ENCODE results near the gene CEP164. TPM values are rescaled to one million over a fixed set of nuclear protein-coding genes. Genes with fewer than 3 reads are reported as not detected.

Gene CEP164
- total RNA-seq, 1 experiment from 2014 or later: 33.9 TPM

DNA sequence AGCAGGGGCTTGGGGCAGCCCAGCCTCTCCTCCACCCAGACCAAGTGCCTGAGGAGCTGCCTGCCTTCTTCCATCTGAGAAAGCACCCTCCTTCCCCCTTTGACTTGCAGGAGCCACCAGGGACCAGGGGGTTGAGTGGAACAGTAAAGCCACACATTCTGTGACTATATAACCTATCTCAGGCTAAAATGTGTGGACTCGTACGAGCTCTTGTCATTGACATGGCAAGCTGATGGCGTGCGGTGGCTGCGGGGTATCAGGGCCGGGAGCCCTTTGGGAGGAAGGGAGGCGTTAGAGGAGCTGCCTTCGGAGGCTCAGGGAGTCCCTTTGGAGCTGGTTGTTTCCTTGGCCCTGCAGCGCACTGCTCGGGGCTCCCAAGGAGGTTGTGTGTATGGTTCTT lies 84.5 kb downstream of the CEP164 start:
- H3K9me2 ChIP-seq (ENCODE audit: insufficient read depth): no peaks in the 10 kb centered on the region
- H3K27ac ChIP-seq: no peak overlapping the region
- ChIA-PET POLR2A (ENCODE audit: unreplicated experiment) (no interaction called here), CTCF (no interaction called here)
- H3K27me3 ChIP-seq (ENCODE audit: insufficient read depth, low read depth): peaks cover 8% of the 10 kb centered on the region
- H2AFZ ChIP-seq: no peak overlapping the region
- BruUV-seq (replicated peaks): no TSS peak
- H3K79me2 ChIP-seq (ENCODE audit: low read depth): no peaks in the 10 kb centered on the region
- TF ChIP-seq, protein P1, sequence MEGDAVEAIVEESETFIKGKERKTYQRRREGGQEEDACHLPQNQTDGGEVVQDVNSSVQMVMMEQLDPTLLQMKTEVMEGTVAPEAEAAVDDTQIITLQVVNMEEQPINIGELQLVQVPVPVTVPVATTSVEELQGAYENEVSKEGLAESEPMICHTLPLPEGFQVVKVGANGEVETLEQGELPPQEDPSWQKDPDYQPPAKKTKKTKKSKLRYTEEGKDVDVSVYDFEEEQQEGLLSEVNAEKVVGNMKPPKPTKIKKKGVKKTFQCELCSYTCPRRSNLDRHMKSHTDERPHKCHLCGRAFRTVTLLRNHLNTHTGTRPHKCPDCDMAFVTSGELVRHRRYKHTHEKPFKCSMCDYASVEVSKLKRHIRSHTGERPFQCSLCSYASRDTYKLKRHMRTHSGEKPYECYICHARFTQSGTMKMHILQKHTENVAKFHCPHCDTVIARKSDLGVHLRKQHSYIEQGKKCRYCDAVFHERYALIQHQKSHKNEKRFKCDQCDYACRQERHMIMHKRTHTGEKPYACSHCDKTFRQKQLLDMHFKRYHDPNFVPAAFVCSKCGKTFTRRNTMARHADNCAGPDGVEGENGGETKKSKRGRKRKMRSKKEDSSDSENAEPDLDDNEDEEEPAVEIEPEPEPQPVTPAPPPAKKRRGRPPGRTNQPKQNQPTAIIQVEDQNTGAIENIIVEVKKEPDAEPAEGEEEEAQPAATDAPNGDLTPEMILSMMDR (conservative IDR thresholded peaks at IDR 0.05): no peak
- TF ChIP-seq EZH2 (IDR thresholded peaks at IDR 0.05; ENCODE audit: low read depth): no peak
- no peaks in the 10 kb centered on the region for H3F3A ChIP-seq (ENCODE audit: insufficient read depth, low read depth)
- H3K4me2 ChIP-seq: no peak overlapping the region
- no peak for DNase-seq
- no peaks in the 10 kb centered on the region for H3K4me1 ChIP-seq (replicated peaks; ENCODE audit: insufficient read depth)
- intact Hi-C loops (cut with micrococcal nuclease; ENCODE audit: unreplicated experiment): no loop called here
- no peak overlapping the region for H3K4me3 ChIP-seq
- no peaks in the 10 kb centered on the region for H3K9me3 ChIP-seq (ENCODE audit: insufficient read depth, low read depth)
- H3K36me3 ChIP-seq (ENCODE audit: low read depth): no peaks in the 10 kb centered on the region
- H4K20me1 ChIP-seq (ENCODE audit: insufficient read depth): no peaks in the 10 kb centered on the region

DNA sequence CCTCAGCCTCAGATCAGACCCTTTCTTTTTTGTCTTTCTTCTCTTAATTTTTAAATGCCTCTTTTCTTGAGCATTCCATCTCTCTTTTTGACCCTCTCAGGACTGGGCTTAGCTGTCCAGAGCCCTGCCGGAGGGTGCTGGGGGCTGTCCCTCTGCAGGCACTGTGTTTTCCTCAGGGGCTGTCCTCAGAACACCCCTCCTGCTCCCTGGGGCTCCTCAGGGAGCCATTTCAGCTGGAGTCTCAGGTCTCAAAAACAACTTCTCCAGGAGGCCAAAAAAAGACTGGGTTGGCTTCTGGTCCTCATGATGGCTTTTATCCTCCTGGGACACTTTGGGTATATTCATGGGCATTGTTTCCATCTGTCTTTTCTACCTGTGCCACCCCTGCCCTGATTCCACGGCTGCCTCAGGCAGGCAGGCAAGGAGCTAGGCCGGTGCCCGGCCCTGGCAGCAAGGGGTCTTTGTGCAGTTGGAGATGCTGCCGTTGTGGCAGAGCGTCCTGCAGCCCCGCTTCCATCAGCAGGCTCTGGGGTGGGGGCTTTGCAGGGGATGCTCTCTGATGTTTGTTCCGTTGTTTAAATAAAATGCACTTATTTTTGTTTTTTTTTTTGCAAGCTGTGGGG lies 85.1 kb downstream of the CEP164 start:
- H3K9me3 ChIP-seq (ENCODE audit: insufficient read depth, low read depth): no peaks in the 10 kb centered on the region
- H3K4me1 ChIP-seq (replicated peaks; ENCODE audit: insufficient read depth): no peaks in the 10 kb centered on the region
- H3K9me2 ChIP-seq (ENCODE audit: insufficient read depth): no peaks in the 10 kb centered on the region
- H3K27me3 ChIP-seq (ENCODE audit: insufficient read depth, low read depth): peaks cover 14% of the 10 kb centered on the region
- no TSS peak for BruUV-seq (replicated peaks)
- intact Hi-C loops (cut with micrococcal nuclease; ENCODE audit: unreplicated experiment): no loop called here
- no peaks in the 10 kb centered on the region for H3K36me3 ChIP-seq (ENCODE audit: low read depth)
- H4K20me1 ChIP-seq (ENCODE audit: insufficient read depth): no peaks in the 10 kb centered on the region
- ChIA-PET POLR2A (ENCODE audit: unreplicated experiment) (no interaction called here), CTCF (no interaction called here)
- no peak overlapping the region for H2AFZ ChIP-seq
- no peaks in the 10 kb centered on the region for H3K79me2 ChIP-seq (ENCODE audit: low read depth)
- H3K4me3 ChIP-seq: no peak overlapping the region
- no peak for TF ChIP-seq EZH2 (IDR thresholded peaks at IDR 0.05; ENCODE audit: low read depth)
- TF ChIP-seq, protein P1 (conservative IDR thresholded peaks at IDR 0.05): no peak
- H3K27ac ChIP-seq: no peak overlapping the region
- H3K4me2 ChIP-seq: no peak overlapping the region
- no peaks in the 10 kb centered on the region for H3F3A ChIP-seq (ENCODE audit: insufficient read depth, low read depth)
- no peak for DNase-seq

DNA sequence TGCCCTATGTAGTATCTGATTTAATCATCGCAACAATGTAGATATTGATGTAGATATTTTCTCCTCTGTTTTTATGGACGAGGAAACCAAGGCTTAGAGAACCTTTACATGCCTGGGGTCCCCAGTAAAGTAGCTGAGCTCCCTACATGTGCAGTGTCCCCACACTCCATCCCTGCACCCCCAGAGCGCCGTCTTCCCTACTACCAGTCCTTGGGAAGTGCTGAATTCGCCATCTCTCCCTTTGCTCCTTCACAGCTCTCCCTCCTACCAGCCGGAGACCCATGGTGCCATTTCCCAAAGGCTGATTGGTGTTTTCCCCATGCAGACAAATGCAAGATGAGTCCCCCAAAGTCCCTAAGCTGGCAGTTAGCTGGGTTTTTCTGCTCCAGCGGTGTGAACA lies 86.0 kb downstream of the CEP164 start:
- Histone ChIP-seq H3K4me2 (no peak overlapping the region), H3K27me3 (ENCODE audit: insufficient read depth, low read depth) (peaks cover 22% of the 10 kb centered on the region), H3K9me2 (ENCODE audit: insufficient read depth) (no peaks in the 10 kb centered on the region), H3K79me2 (ENCODE audit: low read depth) (no peaks in the 10 kb centered on the region), H3F3A (ENCODE audit: insufficient read depth, low read depth) (no peaks in the 10 kb centered on the region), H3K4me3 (no peak overlapping the region), H3K9me3 (ENCODE audit: insufficient read depth, low read depth) (no peaks in the 10 kb centered on the region), H2AFZ (no peak overlapping the region), H3K4me1 (replicated peaks; ENCODE audit: insufficient read depth) (no peaks in the 10 kb centered on the region), H3K36me3 (ENCODE audit: low read depth) (no peaks in the 10 kb centered on the region), H4K20me1 (ENCODE audit: insufficient read depth) (no peaks in the 10 kb centered on the region), H3K27ac (no peak overlapping the region)
- no peak for TF ChIP-seq EZH2 (IDR thresholded peaks at IDR 0.05; ENCODE audit: low read depth)
- TF ChIP-seq, protein P1 (conservative IDR thresholded peaks at IDR 0.05): no peak
- ChIA-PET CTCF (no interaction called here), POLR2A (ENCODE audit: unreplicated experiment) (no interaction called here)
- no peak for DNase-seq
- no TSS peak for BruUV-seq (replicated peaks)
- intact Hi-C loops (cut with micrococcal nuclease; ENCODE audit: unreplicated experiment): no loop called here
